Mucosa of descending colon (tissue), 3 donors: ENCODE results near the gene CYP26A1. TPM values are rescaled to one million over a fixed set of nuclear protein-coding genes. Genes with fewer than 3 reads are reported as not detected.
A peak's percentile ranks its signal among the peaks of the same experiment; 100 is the strongest.

ENCODE experiments used
- ATAC-seq: fragments of 200-7000 bp; cut with Tn5 transposase; one replicate; pipeline ENCODE4 v1.9.1; 2020; ENCODE audit warnings: mild to moderate bottlenecking, moderate library complexity
- DNase-seq, 3 donors: peaks; one replicate each; pipeline ENCODE4 v3.0.0-alpha.2; 2020
- H3K36me3 ChIP-seq: fragments of 200-600 bp; one replicate; pipeline ENCODE4 v1.8.0; 2021; ENCODE audit warnings: low read depth, mild to moderate bottlenecking
- H3K4me1 ChIP-seq: fragments of 200-600 bp; one replicate; pipeline ENCODE4 v1.8.0; 2021; ENCODE audit warnings: low read depth, mild to moderate bottlenecking
- H3K4me3 ChIP-seq: fragments of 200-600 bp; one replicate; pipeline ENCODE4 v1.8.0; 2021; ENCODE audit warnings: mild to moderate bottlenecking
- H3K9me3 ChIP-seq: fragments of 200-600 bp; one replicate; pipeline ENCODE4 v1.8.0; 2021; ENCODE audit warnings: mild to moderate bottlenecking
- CTCF ChIP-seq: fragments of 200-600 bp; IDR thresholded peaks from one replicate; pipeline ENCODE4 v1.8.0; 2022; ENCODE audit warnings: antibody characterized with exemption, mild to moderate bottlenecking
- intact Hi-C, 2 donors: fragments of 100-400 bp; cut with DNase I in 1 of 2; cut with micrococcal nuclease in 1 of 2; formaldehyde crosslinking; loops; one replicate each; pipeline versions ENCODE4 v1.11.0 to v1.11.1; 2022; cut with DNase I, micrococcal nuclease
- total RNA-seq, 3 donors: library from RNA; stranded (reverse); fragmentation: NEBNext Ultra II Directional in 2 of 3; extraction: Animal tissue kit (Norgen Biotek cat#: 25700) in 2 of 3; gene quantifications; one replicate each; pipeline versions ENCODE4 v1.2.1 to v1.2.4, GENCODE V29; 2021 to 2023
- donor health status: DM: no; HTN: no; CAD: no; lungs with moderate emphysema.
- donor health status: DM: no; HTN: no; CAD: no.
- donor health status: DM: no; HTN: yes; CAD: no.

The CYP26A1 gene
- total RNA-seq, 3 donors from 2014 or later: not detected

GRCh38 chr10:93075369-93076221 lies 1.9 kb downstream of the CYP26A1 start:
- peaks cover 38% of the 10 kb centered on the region for H3K4me1 ChIP-seq
- no peak overlapping the region for H3K4me3 ChIP-seq
- ATAC-seq (no peak), DNase-seq (no peak)
- TF ChIP-seq CTCF: no peak
- intact Hi-C loops: loop anchor here in 1 of 2 donors (10.0 kb wide), 1 partner anchor 279 kb away; no protein-coding TSS in a partner anchor
- no peaks in the 10 kb centered on the region for H3K36me3 ChIP-seq
- no peaks in the 10 kb centered on the region for H3K9me3 ChIP-seq

- no peaks in the 10 kb centered on the region for H3K36me3 ChIP-seq
- no peaks in the 10 kb centered on the region for H3K9me3 ChIP-seq
- H3K4me3 ChIP-seq: no peak overlapping the region
- intact Hi-C loops: loop anchor here in 1 of 2 donors (10.0 kb wide), 1 partner anchor 278 kb away; no protein-coding TSS in a partner anchor
- no peak for TF ChIP-seq CTCF
- no peak for ATAC-seq
- peaks cover 35% of the 10 kb centered on the region for H3K4me1 ChIP-seq
- no peak for DNase-seq
These were observed 3.2 kb downstream of the CYP26A1 start for GRCh38 chr10:93076871-93077270.

- Histone ChIP-seq H3K36me3 (no peaks in the 10 kb centered on the region), H3K9me3 (no peaks in the 10 kb centered on the region), H3K4me1 (peaks cover 25% of the 10 kb centered on the region), H3K4me3 (no peak overlapping the region)
- no peak for TF ChIP-seq CTCF
- intact Hi-C loops: loop anchor here in 1 of 2 donors (10.0 kb wide), 1 partner anchor 277 kb away; no protein-coding TSS in a partner anchor
- ATAC-seq (no peak), DNase-seq (no peak)
These were observed 4.2 kb downstream of the CYP26A1 start for GRCh38 chr10:93077860-93078337.

GRCh38 chr10:93079663-93080349 lies 6.1 kb downstream of the CYP26A1 start:
- ATAC-seq (no peak), DNase-seq (no peak)
- intact Hi-C loops: loop anchor here (10.0 kb wide), 2 partner anchors 275 to 425 kb away; no protein-coding TSS in a partner anchor
- Histone ChIP-seq H3K4me1 (peaks cover 6% of the 10 kb centered on the region), H3K4me3 (no peak overlapping the region), H3K9me3 (no peaks in the 10 kb centered on the region), H3K36me3 (no peaks in the 10 kb centered on the region)
- no peak for TF ChIP-seq CTCF

GRCh38 chr10:93080350-93081046 lies 6.8 kb downstream of the CYP26A1 start:
- peak; percentile 82 for ATAC-seq
- peak in 2 of 3 donors; percentile 54 to 60 for DNase-seq
- no peak overlapping the region for H3K4me3 ChIP-seq
- H3K36me3 ChIP-seq: no peaks in the 10 kb centered on the region
- peak; percentile 57 for TF ChIP-seq CTCF
- H3K4me1 ChIP-seq: no peaks in the 10 kb centered on the region
- intact Hi-C loops: loop anchor here in 1 of 2 donors (10.0 kb wide), 1 partner anchor 424 kb away; no protein-coding TSS in a partner anchor
- H3K9me3 ChIP-seq: no peaks in the 10 kb centered on the region
